Placental epithelial cell (primary cell): ENCODE results near the gene ZMYM4. TPM values are rescaled to one million over a fixed set of nuclear protein-coding genes. Genes with fewer than 3 reads are reported as not detected.

ENCODE experiments used
- small RNA-seq: library from RNA; depleted of rRNA; stranded (forward); fragments of <200 nt; gene quantifications from one replicate; pipeline ENCODE3, GENCODE V24; 2012
- total RNA-seq: library from RNA; depleted of rRNA; stranded (reverse); fragments of >200 nt; gene quantifications from 2 replicates; pipeline ENCODE4 v1.2.3, GENCODE V29; 2012

The ZMYM4 gene
- 33.4 and 38.2 TPM in 2 replicates for total RNA-seq

GRCh38 chr1:35268282-35269200 is at the start of gene ZMYM4:
TSS of gene ZMYM4 (plus strand) at chr1:35268709. CDS start at chr1:35269047, 338 bp downstream.

Small RNA genes lying within 50 kb of the gene (small RNA-seq; reads per million reads assigned to genes)
- gene RF00091, result 0.09 reads per million

Other genes starting within 250 kb of the ZMYM4 start
- 14.9 and 26.3 TPM in 2 replicates for gene ZMYM6, start 236.8 kb upstream of the ZMYM4 start, total RNA-seq
- 10.6 and 12.0 TPM in 2 replicates for gene ZMYM1, start 189.3 kb upstream of the ZMYM4 start, total RNA-seq
- 139 and 163 TPM in 2 replicates for gene SFPQ, start 75.6 kb upstream of the ZMYM4 start, total RNA-seq